ENCODE results near the gene ACSF3.

ACSF3 gene

GRCh38 chr16:89140981-89141883, 47.6 kb downstream of the ACSF3 start:
- DNase-seq (ENCODE audit: low read depth) = no peak
- no peak for TF ChIP-seq POLR2A (IDR thresholded peaks at IDR 0.05; ENCODE audit: extremely low read depth, insufficient read length)
- TF ChIP-seq CTCF (IDR thresholded peaks at IDR 0.05; ENCODE audit: low read depth, low read length) = no peak
- no peak for TF ChIP-seq MYC (IDR thresholded peaks at IDR 0.05; ENCODE audit: low read depth, low read length)
- no peak for TF ChIP-seq MAX (IDR thresholded peaks at IDR 0.05; ENCODE audit: low read depth, low read length)

GRCh38 chr16:89141884-89142267, 48.2 kb downstream of the ACSF3 start:
- DNase-seq (ENCODE audit: low read depth) = no peak
- TF ChIP-seq POLR2A (IDR thresholded peaks at IDR 0.05; ENCODE audit: extremely low read depth, insufficient read length) (no peak), MYC (IDR thresholded peaks at IDR 0.05; ENCODE audit: low read depth, low read length) (no peak), MAX (IDR thresholded peaks at IDR 0.05; ENCODE audit: low read depth, low read length) (no peak)
- no peak overlapping the region for H3K4me3 ChIP-seq (ENCODE audit: low read depth, low read length)

More at GRCh38 chr16:89140981-89141883, 47.6 kb downstream of the ACSF3 start:
- no peak overlapping the region for H3K4me3 ChIP-seq (ENCODE audit: low read depth, low read length)

- TF ChIP-seq MAX (IDR thresholded peaks at IDR 0.05; ENCODE audit: low read depth, low read length) = no peak
- TF ChIP-seq MYC (IDR thresholded peaks at IDR 0.05; ENCODE audit: low read depth, low read length) = no peak
- TF ChIP-seq CTCF (IDR thresholded peaks at IDR 0.05; ENCODE audit: low read depth, low read length) = no peak
- TF ChIP-seq POLR2A (IDR thresholded peaks at IDR 0.05; ENCODE audit: extremely low read depth, insufficient read length) = no peak
- DNase-seq (ENCODE audit: low read depth) = peak; percentile 36
- H3K4me3 ChIP-seq (ENCODE audit: low read depth, low read length) = no peak overlapping the region
Observed at GRCh38 chr16:89142474-89143195, 49.0 kb downstream of the ACSF3 start.

GRCh38 chr16:89143201-89143741, 49.6 kb downstream of the ACSF3 start:
- no peak overlapping the region for H3K4me3 ChIP-seq (ENCODE audit: low read depth, low read length)
- no peak for DNase-seq (ENCODE audit: low read depth)
- TF ChIP-seq MYC (IDR thresholded peaks at IDR 0.05; ENCODE audit: low read depth, low read length) = no peak
- no peak for TF ChIP-seq CTCF (IDR thresholded peaks at IDR 0.05; ENCODE audit: low read depth, low read length)
- no peak for TF ChIP-seq POLR2A (IDR thresholded peaks at IDR 0.05; ENCODE audit: extremely low read depth, insufficient read length)

GRCh38 chr16:89143911-89144675, 50.4 kb downstream of the ACSF3 start:
- H3K4me3 ChIP-seq (ENCODE audit: low read depth, low read length) = no peak overlapping the region
- TF ChIP-seq MYC (IDR thresholded peaks at IDR 0.05; ENCODE audit: low read depth, low read length) = no peak
- TF ChIP-seq CTCF (IDR thresholded peaks at IDR 0.05; ENCODE audit: low read depth, low read length) = no peak
- TF ChIP-seq MAX (IDR thresholded peaks at IDR 0.05; ENCODE audit: low read depth, low read length) = no peak
- TF ChIP-seq POLR2A (IDR thresholded peaks at IDR 0.05; ENCODE audit: extremely low read depth, insufficient read length) = no peak
- no peak for DNase-seq (ENCODE audit: low read depth)
